SIG-M5 treated with dmso at 0.1 percent for 504 hours (cell line): ENCODE data around the gene METTL16.
"Not testable (repeated sequence)": the region's sequence is repeated elsewhere in the genome, so short reads cannot be mapped to it uniquely, and the experiment has no call there.

ENCODE experiments used
- DNase-seq: peaks from one replicate; lab custom pipeline; 2025; ENCODE audit not compliant: unreplicated experiment; lab: John Stamatoyannopoulos, UW

The METTL16 gene

GRCh38 chr17:2502871-2503580, 8.7 kb downstream of the METTL16 start:
- no peak for DNase-seq

- no peak for DNase-seq
Observed at GRCh38 chr17:2500446-2500845, 11.2 kb downstream of the METTL16 start.

- not testable (repeated sequence) for DNase-seq
Observed at GRCh38 chr17:2489286-2489685, 22.4 kb downstream of the METTL16 start.

DNA sequence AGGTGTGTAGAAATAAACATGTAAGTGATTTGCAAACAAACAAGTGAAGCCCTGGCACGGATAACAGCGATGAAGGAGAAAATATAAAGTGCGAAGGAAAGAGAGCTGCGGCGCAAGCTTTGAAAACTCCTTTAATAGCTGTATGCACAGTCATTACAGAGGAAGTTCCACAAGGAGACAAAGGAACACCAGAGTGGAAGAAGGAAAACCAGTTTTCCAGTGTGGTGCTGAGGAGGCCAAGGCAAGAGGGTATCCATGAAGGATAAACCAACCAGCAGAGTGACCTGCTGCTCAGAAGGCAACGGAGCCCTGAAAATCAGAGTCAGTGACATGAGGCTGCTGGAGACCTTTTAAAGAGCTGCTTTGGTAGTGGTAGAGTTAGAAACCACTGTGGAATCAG, 24.4 kb downstream of the METTL16 start:
- no peak for DNase-seq

- DNase-seq = not testable (repeated sequence)
Observed at GRCh38 chr17:2486709-2487108, 25.0 kb downstream of the METTL16 start.

GRCh38 chr17:2485970-2486369, 25.7 kb downstream of the METTL16 start:
- no peak for DNase-seq

GRCh38 chr17:2485543-2485942, 26.1 kb downstream of the METTL16 start:
- DNase-seq = no peak

DNA sequence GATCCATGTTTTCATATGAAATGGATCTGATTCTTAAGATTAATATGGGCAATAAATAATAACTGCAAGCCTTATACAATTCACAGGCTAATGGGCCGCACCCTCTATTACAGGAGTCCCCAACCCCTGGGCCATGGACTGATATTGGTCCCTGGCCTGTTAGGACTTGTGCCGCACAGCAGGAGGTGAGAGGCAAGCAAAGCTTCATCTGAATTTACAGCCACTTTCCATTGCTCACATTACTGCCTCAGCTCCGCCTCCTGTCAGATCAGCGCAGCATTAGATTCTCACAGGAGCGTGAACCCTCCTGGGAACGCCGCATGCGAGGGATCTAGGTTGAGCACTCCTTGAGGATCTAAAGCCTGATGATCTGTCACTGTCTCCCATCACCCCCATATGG, 26.8 kb downstream of the METTL16 start:
- no peak for DNase-seq

DNA sequence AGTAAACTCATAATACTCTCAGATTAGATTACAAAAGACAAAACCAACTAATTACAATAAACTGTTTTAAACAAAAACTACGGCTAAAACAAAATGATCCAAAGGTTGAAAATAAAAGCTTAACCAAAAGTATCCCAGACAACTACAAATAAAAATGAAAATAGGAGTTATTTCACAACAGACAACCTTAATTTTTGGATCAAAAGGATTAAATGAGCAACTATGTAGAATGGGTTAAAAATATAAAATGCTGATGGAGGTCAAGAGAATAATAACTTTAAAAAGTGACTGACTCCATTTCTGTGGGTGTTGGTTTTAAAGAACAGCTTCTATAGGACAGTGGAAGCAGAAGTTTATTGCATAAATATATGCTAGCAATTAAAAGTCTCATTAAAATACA, 28.6 kb downstream of the METTL16 start:
- no peak for DNase-seq

DNA sequence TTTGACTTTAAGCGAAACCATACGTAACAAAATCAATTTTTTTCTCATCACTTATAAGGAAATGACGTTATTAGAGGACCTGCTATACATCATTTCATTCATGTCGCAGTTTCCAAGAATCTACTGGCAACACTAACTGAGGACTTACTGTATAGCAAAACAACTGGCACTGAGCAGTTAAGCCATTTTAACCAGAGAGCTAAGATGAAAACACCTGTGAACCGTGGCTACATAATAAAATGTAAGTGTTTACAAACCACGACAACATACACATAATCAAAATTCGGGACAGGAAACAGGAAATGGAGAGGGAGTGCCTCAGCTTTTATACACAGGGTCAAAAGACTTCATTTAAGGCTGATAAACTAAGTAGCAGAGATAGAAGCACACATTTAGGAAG, 29.5 kb downstream of the METTL16 start:
- no peak for DNase-seq

DNA sequence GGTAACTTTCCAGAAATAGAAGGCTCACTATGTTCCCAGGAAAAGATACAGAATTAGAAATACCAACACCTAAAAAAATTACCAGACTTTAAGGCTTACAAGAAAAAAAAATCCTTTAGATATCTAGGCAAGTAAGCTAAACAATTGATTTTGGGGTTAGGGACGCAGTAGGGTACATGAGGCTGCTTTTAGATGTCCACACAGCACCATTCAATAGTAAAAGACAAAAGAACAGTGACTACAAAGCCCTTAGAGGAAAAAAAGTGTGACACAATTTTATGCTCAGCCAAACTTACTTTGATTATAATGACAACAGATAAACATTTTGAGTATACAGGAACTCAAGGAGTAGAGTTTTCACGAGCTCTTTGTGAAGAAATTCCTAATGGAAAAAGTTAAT, 29.9 kb downstream of the METTL16 start:
- DNase-seq = no peak

DNA sequence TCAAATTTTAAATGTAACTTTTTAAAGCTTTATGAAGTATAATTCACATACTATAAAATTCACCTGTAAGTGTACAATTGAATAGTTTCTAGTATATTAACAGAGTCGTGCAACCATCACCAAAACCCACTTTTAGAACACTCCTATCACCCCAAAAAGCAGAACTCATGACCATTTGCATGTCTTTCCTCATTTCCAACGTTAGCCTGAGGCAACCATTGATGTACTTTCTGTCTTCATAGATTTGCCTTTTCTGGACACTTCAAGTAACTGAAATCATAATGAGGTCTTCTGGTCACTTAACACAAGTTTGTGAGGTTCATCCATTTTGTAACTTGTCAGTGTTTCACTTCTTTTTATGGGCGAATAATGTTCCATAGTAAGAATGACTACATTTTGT, 33.2 kb downstream of the METTL16 start:
- no peak for DNase-seq

DNA sequence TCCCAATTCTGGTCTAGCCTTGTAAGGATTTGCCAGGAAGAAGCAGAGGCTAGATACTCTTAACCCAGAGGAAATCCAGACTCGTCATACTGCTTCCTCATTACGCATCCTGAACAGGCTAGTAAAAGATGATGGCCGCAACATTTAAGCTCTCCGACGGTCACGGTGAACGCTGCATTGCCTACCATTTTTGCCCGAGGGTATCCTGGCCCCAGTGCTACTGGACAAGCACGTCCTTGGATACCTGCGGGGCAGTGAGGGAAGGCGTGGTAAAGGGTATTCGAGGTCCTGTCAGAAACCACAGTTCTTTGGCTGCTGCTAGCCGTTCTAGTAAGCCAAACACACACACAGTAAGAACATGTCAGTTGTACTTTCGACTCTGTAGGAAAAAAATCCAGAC, 36.6 kb downstream of the METTL16 start:
- DNase-seq = no peak

DNA sequence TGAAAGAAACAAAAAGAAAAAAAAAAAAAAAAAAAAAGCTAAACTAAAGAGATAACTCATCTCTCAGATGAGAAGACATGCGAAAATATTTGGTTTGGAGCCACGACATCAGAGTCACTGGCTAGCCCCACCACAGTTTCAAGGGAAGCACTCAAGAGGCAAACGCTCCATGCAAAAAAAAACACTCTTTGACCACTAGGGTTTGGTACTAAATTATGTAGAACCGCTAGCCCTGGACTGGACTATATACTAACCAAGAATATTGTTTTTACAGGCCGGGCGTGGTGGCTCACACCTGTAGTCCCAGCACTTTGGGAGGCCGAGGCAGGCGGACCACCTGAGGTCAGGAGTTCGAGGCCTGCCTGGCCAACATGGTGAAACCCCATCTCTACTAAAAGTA, 37.3 kb downstream of the METTL16 start:
- no peak for DNase-seq

GRCh38 chr17:2468270-2468669, 43.4 kb downstream of the METTL16 start:
- no peak for DNase-seq

GRCh38 chr17:2466931-2467330, 44.8 kb downstream of the METTL16 start:
- no peak for DNase-seq

- no peak for DNase-seq
Observed at GRCh38 chr17:2462481-2462880, 49.2 kb downstream of the METTL16 start.

DNA sequence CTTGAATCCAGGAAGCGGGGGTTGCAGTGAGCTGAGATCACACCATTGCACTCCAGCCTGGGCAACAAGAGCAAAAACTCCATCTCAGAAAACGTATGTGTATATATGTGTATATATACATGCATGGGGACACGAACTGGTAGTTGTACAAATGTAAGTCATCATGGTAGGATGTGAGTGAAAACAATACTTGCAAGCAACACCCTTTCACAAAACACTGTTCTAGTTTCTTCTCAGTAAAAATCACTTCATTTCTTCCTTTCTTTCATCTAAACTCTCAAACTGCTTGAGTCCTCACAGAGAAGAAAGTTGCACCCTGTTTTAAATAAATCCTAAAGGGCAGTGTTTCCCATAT, 51.8 kb downstream of the METTL16 start:
- DNase-seq = no peak

- DNase-seq = no peak
Observed at GRCh38 chr17:2457913-2458312, 53.8 kb downstream of the METTL16 start.

GRCh38 chr17:2456475-2456874, 55.2 kb downstream of the METTL16 start:
- DNase-seq = no peak

- DNase-seq = no peak
Observed at GRCh38 chr17:2455956-2456355, 55.7 kb downstream of the METTL16 start.

- DNase-seq = no peak
Observed at GRCh38 chr17:2453866-2454265, 57.8 kb downstream of the METTL16 start.

DNA sequence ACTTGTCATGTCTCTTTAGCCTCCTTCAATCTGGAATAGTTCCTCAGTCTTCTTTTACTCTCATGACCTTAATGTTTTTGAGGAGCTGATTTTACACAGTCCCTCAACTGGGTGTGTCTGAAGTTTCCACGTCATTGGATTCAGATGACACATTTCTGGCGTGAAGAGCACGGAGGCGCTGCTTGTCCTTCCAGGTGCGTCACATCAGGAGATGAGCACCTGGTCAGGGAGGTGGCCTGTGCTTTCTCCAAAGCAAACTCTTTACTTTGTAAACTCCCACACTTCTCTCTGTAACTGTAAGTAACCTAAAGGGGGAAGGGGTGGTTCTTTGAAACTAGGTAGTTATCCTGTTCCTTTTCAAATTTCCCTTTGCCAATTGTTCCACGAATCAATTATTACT, 58.4 kb downstream of the METTL16 start:
- DNase-seq = no peak
